HFF-Myc (cell line): ENCODE data around the gene ZNF211.
A peak's percentile ranks its signal among the peaks of the same experiment; 100 is the strongest.

ENCODE experiments used
- DNase-seq: peaks from one replicate; pipeline ENCODE4 v3.0.0-alpha.2; 2011; ENCODE audit warnings: low read depth; ENCODE audit errors: extremely low read depth
- H3K4me3 ChIP-seq: replicated peaks from 2 replicates; pipeline ENCODE4 v1.5.1; 2011; ENCODE audit warnings: low read depth, mild to moderate bottlenecking, control low read depth, low read length
- TF ChIP-seq, protein P1 (sequence below): IDR thresholded peaks from 2 replicates; pipeline ENCODE4 v1.5.1; 2012; ENCODE audit warnings: mild to moderate bottlenecking, low read depth, low read length, control low read depth; ENCODE audit errors: missing control alignments

Gene ZNF211

DNA sequence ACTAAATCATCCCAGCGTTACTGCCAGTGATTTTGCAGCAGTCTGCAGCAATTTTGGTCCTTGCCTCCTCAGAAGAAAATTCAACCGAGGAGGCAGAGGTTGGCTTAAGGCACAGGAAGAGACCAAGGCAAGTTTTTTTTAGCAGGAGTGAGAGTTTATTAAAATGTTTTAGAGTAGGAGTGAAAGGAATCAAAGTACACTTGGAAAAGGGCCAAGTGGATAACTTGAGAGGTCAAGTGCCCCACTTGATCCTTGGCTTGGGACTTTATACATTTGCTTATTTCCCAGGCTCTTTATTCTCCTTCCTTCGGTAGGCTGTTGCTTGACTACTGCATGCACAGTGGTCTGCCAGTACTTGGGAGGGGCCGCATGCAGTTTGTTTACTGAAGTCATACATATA is 21.9 kb upstream of the ZNF211 start:
- no peak overlapping the region for H3K4me3 ChIP-seq
- TF ChIP-seq, protein P1, sequence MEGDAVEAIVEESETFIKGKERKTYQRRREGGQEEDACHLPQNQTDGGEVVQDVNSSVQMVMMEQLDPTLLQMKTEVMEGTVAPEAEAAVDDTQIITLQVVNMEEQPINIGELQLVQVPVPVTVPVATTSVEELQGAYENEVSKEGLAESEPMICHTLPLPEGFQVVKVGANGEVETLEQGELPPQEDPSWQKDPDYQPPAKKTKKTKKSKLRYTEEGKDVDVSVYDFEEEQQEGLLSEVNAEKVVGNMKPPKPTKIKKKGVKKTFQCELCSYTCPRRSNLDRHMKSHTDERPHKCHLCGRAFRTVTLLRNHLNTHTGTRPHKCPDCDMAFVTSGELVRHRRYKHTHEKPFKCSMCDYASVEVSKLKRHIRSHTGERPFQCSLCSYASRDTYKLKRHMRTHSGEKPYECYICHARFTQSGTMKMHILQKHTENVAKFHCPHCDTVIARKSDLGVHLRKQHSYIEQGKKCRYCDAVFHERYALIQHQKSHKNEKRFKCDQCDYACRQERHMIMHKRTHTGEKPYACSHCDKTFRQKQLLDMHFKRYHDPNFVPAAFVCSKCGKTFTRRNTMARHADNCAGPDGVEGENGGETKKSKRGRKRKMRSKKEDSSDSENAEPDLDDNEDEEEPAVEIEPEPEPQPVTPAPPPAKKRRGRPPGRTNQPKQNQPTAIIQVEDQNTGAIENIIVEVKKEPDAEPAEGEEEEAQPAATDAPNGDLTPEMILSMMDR: no peak
- no peak for DNase-seq

DNA sequence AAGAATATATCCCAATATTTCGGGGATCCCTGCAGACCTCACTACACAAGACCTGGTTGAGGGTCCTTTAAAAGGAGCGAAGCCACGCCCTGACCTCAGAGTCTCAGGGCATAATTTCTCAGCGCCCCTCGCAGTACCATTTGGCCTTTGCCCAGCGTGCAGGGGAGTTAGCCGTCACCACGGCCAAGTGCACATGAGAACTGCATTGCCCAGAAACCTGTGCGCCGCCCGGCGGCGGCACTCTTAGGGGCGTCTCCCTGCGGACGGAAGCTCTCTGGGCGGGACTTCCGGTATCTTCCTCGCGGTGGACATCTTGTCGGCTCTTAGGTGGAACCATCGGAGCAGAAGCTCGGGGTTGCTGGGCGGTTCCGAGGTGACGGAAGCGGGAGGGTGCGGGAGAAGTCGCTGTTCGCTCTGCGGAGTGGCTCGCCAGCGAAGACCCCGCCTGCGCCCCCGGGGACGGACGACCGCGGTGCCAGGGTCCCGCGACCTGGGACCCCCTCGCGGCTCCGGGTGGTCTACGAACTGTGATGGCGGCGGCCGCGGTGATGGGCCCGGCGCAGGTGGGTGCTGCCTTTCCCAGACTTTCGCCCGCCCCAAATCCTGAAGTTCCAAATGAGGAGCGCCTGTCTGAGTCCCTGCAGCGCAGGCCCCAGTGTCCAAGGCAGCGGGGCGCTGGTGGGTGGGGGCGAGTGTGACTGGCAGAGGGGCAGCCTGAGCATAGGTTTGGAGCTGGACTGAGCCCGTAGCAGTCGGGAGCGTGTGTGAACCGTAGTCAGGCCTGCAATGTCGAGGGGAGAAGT is 18.8 kb upstream of the ZNF211 start, which contains the start of gene ZNF134:
Gene ZNF134, plus strand, starts transcription at position 302 of the 803 bp plus-strand sequence. CDS start 5,227 bp downstream, outside the sequence.
- H3K4me3 ChIP-seq: peak within 1 kb of the TSS; percentile 87
- DNase-seq: peak; percentile 65
- TF ChIP-seq, protein P1: peak; percentile 12

DNA sequence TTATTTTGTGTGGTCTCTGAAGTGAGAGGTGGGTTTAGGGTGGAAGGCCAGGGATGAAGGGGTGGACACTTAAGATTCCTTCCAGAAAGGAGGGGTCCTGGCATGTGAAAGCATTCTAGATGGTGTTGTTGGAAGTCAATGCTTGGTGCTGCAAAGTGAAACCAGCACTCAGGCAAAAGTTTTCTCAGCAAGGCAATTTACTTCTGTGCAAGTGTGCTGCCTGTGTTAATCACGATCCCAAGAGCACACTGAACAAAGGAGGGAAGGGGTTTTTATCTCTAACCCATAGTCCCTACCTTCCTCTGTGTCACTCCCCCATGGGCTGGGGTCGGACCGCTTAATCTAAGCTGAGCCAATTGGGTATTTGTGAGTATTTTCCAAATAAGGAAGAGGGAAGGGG is 17.6 kb upstream of the ZNF211 start:
- no peak overlapping the region for H3K4me3 ChIP-seq
- no peak for DNase-seq
- TF ChIP-seq, protein P1: no peak

DNA sequence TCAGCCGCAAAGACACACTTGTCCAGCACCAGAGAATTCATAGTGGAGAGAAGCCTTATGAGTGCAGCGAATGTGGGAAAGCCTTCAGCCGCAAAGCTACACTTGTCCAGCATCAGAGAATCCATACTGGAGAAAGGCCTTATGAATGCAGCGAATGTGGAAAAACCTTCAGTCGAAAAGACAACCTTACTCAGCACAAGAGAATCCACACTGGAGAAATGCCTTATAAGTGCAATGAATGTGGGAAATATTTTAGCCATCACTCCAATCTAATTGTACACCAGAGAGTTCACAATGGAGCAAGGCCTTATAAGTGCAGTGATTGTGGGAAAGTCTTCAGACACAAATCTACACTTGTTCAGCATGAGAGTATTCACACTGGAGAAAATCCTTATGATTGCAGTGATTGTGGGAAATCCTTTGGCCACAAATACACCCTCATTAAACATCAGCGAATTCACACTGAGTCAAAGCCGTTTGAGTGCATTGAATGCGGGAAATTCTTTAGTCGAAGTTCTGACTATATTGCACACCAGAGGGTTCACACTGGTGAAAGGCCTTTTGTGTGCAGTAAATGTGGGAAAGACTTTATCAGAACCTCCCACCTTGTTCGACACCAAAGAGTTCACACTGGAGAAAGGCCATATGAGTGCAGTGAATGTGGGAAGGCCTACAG is 12.2 kb upstream of the ZNF211 start:
- H3K4me3 ChIP-seq: no peak overlapping the region
- no peak for DNase-seq
- TF ChIP-seq, protein P1: no peak

DNA sequence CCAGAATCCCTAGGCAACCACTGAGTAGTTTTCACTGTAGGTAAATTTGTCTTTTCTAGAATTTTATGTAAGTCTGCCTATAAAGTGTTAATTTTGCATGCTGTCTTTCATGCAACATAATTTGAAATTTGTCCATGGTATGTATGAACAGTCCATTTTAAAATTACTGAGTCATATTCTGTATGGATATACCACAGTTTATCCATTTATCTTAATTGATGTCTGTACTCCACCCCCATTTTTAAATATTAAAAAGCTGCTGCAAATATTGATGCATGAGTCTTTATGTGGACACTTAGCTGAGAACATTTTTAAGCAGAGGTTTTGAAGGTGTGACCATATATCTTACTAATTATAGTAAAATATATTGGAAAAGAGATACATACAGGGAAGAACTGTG is 9.9 kb upstream of the ZNF211 start:
- TF ChIP-seq, protein P1: no peak
- H3K4me3 ChIP-seq: no peak overlapping the region
- no peak for DNase-seq

DNA sequence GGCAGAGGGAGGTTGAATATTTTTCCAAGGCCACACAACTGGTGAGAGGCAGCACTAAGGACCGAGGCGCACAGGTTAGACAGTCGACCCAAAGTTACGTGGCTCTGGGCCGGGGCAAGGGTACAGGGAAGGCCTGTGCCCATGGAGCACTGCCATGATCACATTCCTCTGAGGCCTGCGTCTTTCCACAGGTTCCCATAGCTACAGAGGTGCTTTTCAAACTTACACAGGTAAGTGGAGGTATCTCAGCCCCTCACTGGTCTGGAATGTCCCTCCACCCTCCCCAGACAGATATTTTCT is 814 bp downstream of the ZNF211 start:
- H3K4me3 ChIP-seq: peak overlapping the region; percentile 77
- no peak for DNase-seq
- TF ChIP-seq, protein P1: no peak
